K562 (cell line): ENCODE results near the gene ATP9A. TPM values are rescaled to one million over a fixed set of nuclear protein-coding genes. Genes with fewer than 3 reads are reported as not detected.

ENCODE experiments used
- ADNP ChIP-seq: fragments of 200-800 bp; sonication (Bioruptor generic); IDR thresholded peaks from 2 replicates; pipeline ENCODE4 v1.6.1; 2016; ENCODE audit warnings: missing genetic modification characterization, missing compliant biosample characterization
- ATF2 ChIP-seq: sonication (generic); formaldehyde crosslinking; IDR thresholded peaks from 2 replicates; pipeline ENCODE4 v1.8.1; 2022; ENCODE audit warnings: missing genetic modification reagents
- FOXK1 ChIP-seq: sonication (generic); formaldehyde crosslinking; IDR thresholded peaks from 2 replicates; pipeline ENCODE4 v1.8.0; 2022; ENCODE audit warnings: missing genetic modification reagents, mild to moderate bottlenecking, borderline replicate concordance
- FOXO4 ChIP-seq: fragments of 450-650 bp; formaldehyde crosslinking; IDR thresholded peaks from 2 replicates; pipeline ENCODE4 v1.4.0; 2020; ENCODE audit warnings: mild to moderate bottlenecking, moderate library complexity
- FOXP4 ChIP-seq: sonication (generic); formaldehyde crosslinking; IDR thresholded peaks from 2 replicates; pipeline ENCODE4 v1.8.0; 2022; ENCODE audit warnings: mild to moderate bottlenecking, missing genetic modification reagents, borderline replicate concordance
- KDM1A ChIP-seq, 2 experiments: fragments of 450-650 bp; IDR thresholded peaks; 2 replicates each; pipeline ENCODE4 v1.6.1; 2016; ENCODE audit warnings: mild to moderate bottlenecking in 2 of 2
- OTX1 ChIP-seq: fragments of 450-650 bp; formaldehyde crosslinking; IDR thresholded peaks from 2 replicates; pipeline ENCODE4 v1.4.0; 2022; ENCODE audit warnings: mild to moderate bottlenecking
- RB1 ChIP-seq: fragments of 450-650 bp; IDR thresholded peaks from 2 replicates; pipeline ENCODE4 v1.6.1; 2017; ENCODE audit warnings: low read depth, mild to moderate bottlenecking
- ZKSCAN1 ChIP-seq: fragments of 150-350 bp; IDR thresholded peaks from 2 replicates; pipeline ENCODE4 v1.6.1; 2016; ENCODE audit warnings: low read depth, low read length
- polyA plus RNA-seq, 8 experiments: library from polyadenylated mRNA; depleted of rRNA in 4 of 8; stranded (reverse) in 5 of 8; unstranded in 3 of 8; fragments of >200 nt; fragmentation: Nextera tagmentation in 2 of 8; fragmentation: Illumina TruSeq in 1 of 8; extraction: Ambion mirVana in 2 of 8; extraction: Trizol in 1 of 8; gene quantifications; 2 replicates each; pipeline versions ENCODE4 v1.2.1 to v1.2.3, GENCODE V29; 2011 to 2014; ENCODE audit warnings: inconsistent platforms in 1 of 8, missing spikeins in 1 of 8
- total RNA-seq, 7 experiments: library from RNA; depleted of rRNA in 6 of 7; stranded (reverse); fragments of >200 nt in 6 of 7; fragmentation: Illumina TruSeq in 2 of 7; extraction: Trizol in 2 of 7; gene quantifications; 2 replicates each; pipeline versions ENCODE4 v1.2.1 to v1.2.3, GENCODE V29; 2011 to 2021; ENCODE audit warnings: low replicate concordance in 1 of 7

ATP9A gene
- total and polyA plus RNA-seq, 9 of the 15 experiments (the other 6 are each of a cell fraction or from before 2014, with no cell fraction given) = 0.18 to 0.62 (median 0.29) TPM

GRCh38 chr20:51565298-51566144, 202.7 kb downstream of the ATP9A start (continued):
- TF ChIP-seq RB1 (0 out of 2 replicates have a peak, but pooled peaks have one; percentile 11), KDM1A (IDR thresholded peaks at IDR 0.05) (peak; percentile 68 to 84), ADNP (tag) (peak; percentile 93), ZKSCAN1 (peak; percentile 24; the same call in 1 of the 2 replicates), FOXP4 (CRISPR knock-in tag) (no peak), OTX1 (CRISPR knock-in tag) (no peak), ATF2 (CRISPR knock-in tag) (no peak), FOXO4 (no peak), FOXK1 (no peak)
